MM.1S (cell line): ENCODE measurements around the gene DDX39A.

ENCODE experiments used
- DNase-seq: peaks from one replicate; pipeline ENCODE4 v3.0.0-alpha.2; 2015
- H2AFZ ChIP-seq: fragments of 300-600 bp; sonication (generic); 2 replicates; pipeline ENCODE4 v1.6.0; 2016; ENCODE audit warnings: antibody characterized with exemption, low read length
- H3F3A ChIP-seq: fragments of 300-600 bp; sonication (generic); 2 replicates; pipeline ENCODE4 v1.6.1; 2016; ENCODE audit warnings: mild to moderate bottlenecking, antibody characterized with exemption, low read length, moderate library complexity, mixed read lengths; ENCODE audit not compliant: insufficient read depth
- H3K27ac ChIP-seq: fragments of 300-600 bp; sonication (generic); 2 replicates; pipeline ENCODE4 v1.5.1; 2016; ENCODE audit warnings: mild to moderate bottlenecking, low read length
- H3K27me3 ChIP-seq: fragments of 300-600 bp; sonication (generic); replicated peaks from 2 replicates; pipeline ENCODE4 v1.6.0; 2016; ENCODE audit warnings: low read length; ENCODE audit not compliant: insufficient read depth
- H3K36me3 ChIP-seq: fragments of 300-600 bp; sonication (generic); replicated peaks from 2 replicates; pipeline ENCODE4 v1.6.1; 2016; ENCODE audit warnings: mild to moderate bottlenecking, low read length, mixed read lengths; ENCODE audit not compliant: insufficient read depth
- H3K4me1 ChIP-seq: fragments of 300-600 bp; sonication (generic); 2 replicates; pipeline ENCODE4 v1.6.1; 2016; ENCODE audit warnings: low read length, mixed read lengths
- H3K4me2 ChIP-seq: fragments of 300-600 bp; sonication (generic); 2 replicates; pipeline ENCODE4 v1.6.0; 2016; ENCODE audit warnings: low read depth, low read length
- H3K4me3 ChIP-seq: fragments of 300-600 bp; sonication (generic); 2 replicates; pipeline ENCODE4 v1.5.1; 2016; ENCODE audit warnings: low read length, mixed read lengths
- H3K79me2 ChIP-seq: fragments of 300-600 bp; sonication (generic); 2 replicates; pipeline ENCODE4 v1.6.1; 2016; ENCODE audit warnings: mixed run types, low read length, mixed read lengths
- H3K9ac ChIP-seq: fragments of 300-600 bp; sonication (generic); 2 replicates; pipeline ENCODE4 v1.6.1; 2016; ENCODE audit warnings: low read length, mixed read lengths
- H3K9me2 ChIP-seq: fragments of 300-600 bp; sonication (generic); replicated peaks from 2 replicates; pipeline ENCODE4 v1.6.1; 2016; ENCODE audit warnings: mild to moderate bottlenecking, low read length, mixed read lengths; ENCODE audit not compliant: insufficient read depth
- H3K9me3 ChIP-seq: fragments of 300-600 bp; sonication (generic); replicated peaks from 2 replicates; pipeline ENCODE4 v1.6.1; 2016; ENCODE audit warnings: mild to moderate bottlenecking, low read length, mixed read lengths; ENCODE audit not compliant: insufficient read depth
- H4K20me1 ChIP-seq: fragments of 300-600 bp; sonication (generic); 2 replicates; pipeline ENCODE4 v1.6.1; 2016; ENCODE audit warnings: mild to moderate bottlenecking, low read length, moderate library complexity, mixed read lengths; ENCODE audit not compliant: insufficient read depth
- CTCF ChIP-seq: fragments of 300-600 bp; sonication (generic); IDR thresholded peaks from 2 replicates; pipeline ENCODE4 v1.5.1; 2016; ENCODE audit warnings: antibody characterized with exemption, low read length, mixed read lengths
- EZH2 ChIP-seq: fragments of 300-600 bp; sonication (generic); optimal IDR thresholded peaks from 2 replicates; pipeline ENCODE3; 2017; ENCODE audit warnings: low read depth, mild to moderate bottlenecking, antibody characterized with exemption, low read length, mixed read lengths
- EZH2phosphoT487 ChIP-seq: fragments of 300-600 bp; sonication (generic); IDR thresholded peaks from 2 replicates; pipeline ENCODE4 v1.6.1; 2018; ENCODE audit warnings: antibody characterized with exemption, low read length

The DDX39A gene

DNA sequence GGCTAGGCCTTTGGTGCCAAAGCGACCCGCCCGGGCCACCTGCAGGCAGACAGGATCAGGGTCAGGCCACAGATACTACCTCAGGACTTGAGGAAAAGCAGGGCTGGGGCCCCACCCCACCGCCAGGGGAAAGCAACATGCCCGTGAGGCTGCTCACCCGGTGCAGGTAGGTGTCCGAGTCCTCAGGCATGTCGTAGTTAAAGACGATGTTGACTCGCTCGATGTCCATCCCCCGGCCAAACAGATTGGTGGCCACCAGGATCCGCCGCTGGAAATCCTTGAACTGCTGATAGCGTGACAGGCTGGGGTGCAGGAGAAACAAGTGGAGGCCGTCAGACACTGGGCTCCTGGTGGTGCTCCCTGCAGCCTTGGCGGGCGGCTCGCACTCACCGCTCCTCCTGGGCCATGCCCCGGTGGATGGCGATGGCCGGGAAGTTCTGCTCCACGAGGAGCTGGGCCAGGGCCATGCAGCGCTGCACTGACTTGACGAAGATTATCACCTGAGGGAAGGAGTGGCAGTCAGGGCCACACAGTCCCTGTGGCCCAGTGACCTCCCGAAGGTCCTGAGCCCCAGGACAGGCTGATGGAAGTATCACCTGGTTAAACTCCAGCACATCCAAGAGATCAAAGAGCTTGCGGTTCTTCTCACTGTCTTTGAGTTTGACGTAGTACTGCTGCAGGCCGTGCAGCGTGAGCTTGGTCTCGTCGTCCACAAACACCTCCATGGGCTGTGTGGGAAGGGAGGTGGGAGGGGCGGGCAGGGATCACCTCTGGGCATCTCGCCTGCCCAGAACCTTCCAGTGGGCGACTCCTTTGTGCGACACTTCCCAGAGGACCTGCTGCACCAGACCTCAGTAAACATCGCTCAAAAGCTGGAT is 9.8 kb downstream of the DDX39A start:
- H3K36me3 ChIP-seq, result peaks cover 30% of the 10 kb centered on the region
- H3K4me3 ChIP-seq, result no peak overlapping the region

DNA sequence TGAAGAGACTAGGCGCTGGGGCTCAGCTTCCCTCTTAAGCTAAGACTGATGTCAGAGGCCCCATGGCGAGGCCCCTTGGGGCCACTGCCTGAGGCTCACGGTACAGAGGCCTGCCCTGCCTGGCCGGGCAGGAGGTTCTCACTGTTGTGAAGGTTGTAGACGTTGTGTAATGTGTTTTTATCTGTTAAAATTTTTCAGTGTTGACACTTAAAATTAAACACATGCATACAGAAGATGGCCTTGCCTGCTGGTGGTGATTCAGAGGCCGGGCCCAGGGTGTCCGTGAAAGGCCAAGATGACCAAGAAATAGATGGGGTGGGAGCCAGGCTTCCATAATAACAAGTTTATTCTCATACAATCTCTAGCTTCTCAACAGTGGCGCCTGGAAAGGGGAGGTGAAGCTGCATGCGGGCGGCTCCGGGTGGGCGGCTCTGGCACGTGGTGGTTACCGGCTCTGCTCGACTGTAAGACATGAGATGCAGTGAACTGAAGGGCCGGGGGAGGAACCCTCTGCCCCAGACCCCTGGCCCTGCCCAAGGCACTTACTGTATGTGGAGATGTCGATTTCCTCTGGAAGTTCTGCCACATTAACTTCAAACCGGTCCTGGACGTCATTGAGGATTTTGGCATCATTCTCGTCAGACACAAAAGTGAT is 10.5 kb downstream of the DDX39A start:
- Histone ChIP-seq H3K4me2 (no peak overlapping the region), H3K27ac (no peak overlapping the region), H3K27me3 (no peaks in the 10 kb centered on the region), H3K79me2 (peaks cover 37% of the 10 kb centered on the region), H2AFZ (no peak overlapping the region), H3F3A (peaks cover 32% of the 10 kb centered on the region), H3K4me3 (no peak overlapping the region), H3K4me1 (no peaks in the 10 kb centered on the region; the same call in 1 of the 2 replicates), H3K9me2 (no peaks in the 10 kb centered on the region), H3K36me3 (peaks cover 30% of the 10 kb centered on the region), H3K9me3 (no peaks in the 10 kb centered on the region), H3K9ac (no peak overlapping the region), H4K20me1 (peaks cover 41% of the 10 kb centered on the region)
- DNase-seq, result no peak
- TF ChIP-seq CTCF (no peak), EZH2phosphoT487 (no peak), EZH2 (no peak)

More for the DNA sequence above, 9.8 kb downstream of the DDX39A start:
- H3K9ac ChIP-seq, result no peak overlapping the region
- H2AFZ ChIP-seq, result no peak overlapping the region
- TF ChIP-seq CTCF, result no peak
- no peak for TF ChIP-seq EZH2
- no peak for TF ChIP-seq EZH2phosphoT487
- H3K9me2 ChIP-seq, result no peaks in the 10 kb centered on the region
- no peak for DNase-seq
- peaks cover 48% of the 10 kb centered on the region for H4K20me1 ChIP-seq
- no peak overlapping the region for H3K4me2 ChIP-seq
- no peak overlapping the region for H3K27ac ChIP-seq
- H3K79me2 ChIP-seq, result peaks cover 44% of the 10 kb centered on the region
- no peaks in the 10 kb centered on the region for H3K9me3 ChIP-seq
- H3K27me3 ChIP-seq, result no peaks in the 10 kb centered on the region
- H3K4me1 ChIP-seq, result no peaks in the 10 kb centered on the region; the same call in 1 of the 2 replicates
- H3F3A ChIP-seq, result peaks cover 32% of the 10 kb centered on the region

DNA sequence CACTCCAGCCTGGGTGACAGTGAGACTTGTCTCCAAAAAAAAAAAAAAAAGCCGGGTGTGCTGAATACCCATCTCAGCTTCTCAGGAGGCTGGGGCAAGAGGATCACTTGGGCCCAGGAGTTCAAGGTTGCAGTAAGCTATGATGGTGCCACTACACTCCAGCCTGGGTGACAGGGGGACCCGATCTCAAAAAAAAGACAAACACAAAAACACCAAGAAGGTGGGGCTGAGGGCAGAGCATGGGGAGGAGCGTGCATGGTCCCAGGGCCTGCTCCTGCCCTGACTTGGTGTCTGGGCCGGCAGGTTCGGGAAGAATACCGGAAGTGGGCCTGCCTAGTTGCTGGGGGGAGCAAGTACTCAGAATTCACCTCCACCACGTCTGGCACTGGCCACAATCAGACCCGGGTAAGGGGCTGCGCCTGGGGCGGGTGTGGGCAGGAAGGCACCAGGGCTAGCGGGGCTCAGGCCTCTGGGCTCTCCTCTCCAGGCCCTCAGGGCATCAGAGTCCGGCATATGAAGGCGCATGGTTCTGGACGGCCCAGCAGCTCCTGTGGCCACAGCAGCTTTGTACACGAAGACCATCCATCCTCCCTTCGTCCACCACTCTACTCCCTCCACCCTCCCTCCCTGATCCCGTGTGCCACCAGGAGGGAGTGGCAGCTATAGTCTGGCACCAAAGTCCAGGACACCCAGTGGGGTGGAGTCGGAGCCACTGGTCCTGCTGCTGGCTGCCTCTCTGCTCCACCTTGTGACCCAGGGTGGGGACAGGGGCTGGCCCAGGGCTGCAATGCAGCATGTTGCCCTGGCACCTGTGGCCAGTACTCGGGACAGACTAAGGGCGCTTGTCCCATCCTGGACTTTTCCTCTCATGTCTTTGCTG is 11.3 kb downstream of the DDX39A start:
- no peaks in the 10 kb centered on the region; the same call in 1 of the 2 replicates for H3K27me3 ChIP-seq
- H3K9ac ChIP-seq, result no peak overlapping the region
- no peak overlapping the region for H3K27ac ChIP-seq
- H3K79me2 ChIP-seq, result peaks cover 29% of the 10 kb centered on the region
- peaks cover 29% of the 10 kb centered on the region for H3K36me3 ChIP-seq
- H3K4me2 ChIP-seq, result no peak overlapping the region
- no peak for TF ChIP-seq EZH2phosphoT487
- TF ChIP-seq EZH2, result no peak
- TF ChIP-seq CTCF, result no peak
- no peak overlapping the region for H2AFZ ChIP-seq
- peaks cover 33% of the 10 kb centered on the region for H4K20me1 ChIP-seq
- H3K9me3 ChIP-seq, result no peaks in the 10 kb centered on the region
- no peaks in the 10 kb centered on the region for H3K9me2 ChIP-seq
- H3K4me3 ChIP-seq, result no peak overlapping the region
- DNase-seq, result no peak
- H3F3A ChIP-seq, result peaks cover 32% of the 10 kb centered on the region
- no peaks in the 10 kb centered on the region; the same call in 1 of the 2 replicates for H3K4me1 ChIP-seq
